GM12874 (cell line): ENCODE data around the gene ZHX3.

Source experiments
- TF ChIP-seq, protein P1 (sequence below): IDR thresholded peaks from 2 replicates; pipeline ENCODE4 v1.5.1; 2011; ENCODE audit warnings: low read depth, mild to moderate bottlenecking, control low read depth, low read length, moderate library complexity; ENCODE audit not compliant: insufficient read depth

The ZHX3 gene

GRCh38 chr20:41308726-41309413 lies 8.7 kb downstream of the ZHX3 start:
- TF ChIP-seq, protein P1, sequence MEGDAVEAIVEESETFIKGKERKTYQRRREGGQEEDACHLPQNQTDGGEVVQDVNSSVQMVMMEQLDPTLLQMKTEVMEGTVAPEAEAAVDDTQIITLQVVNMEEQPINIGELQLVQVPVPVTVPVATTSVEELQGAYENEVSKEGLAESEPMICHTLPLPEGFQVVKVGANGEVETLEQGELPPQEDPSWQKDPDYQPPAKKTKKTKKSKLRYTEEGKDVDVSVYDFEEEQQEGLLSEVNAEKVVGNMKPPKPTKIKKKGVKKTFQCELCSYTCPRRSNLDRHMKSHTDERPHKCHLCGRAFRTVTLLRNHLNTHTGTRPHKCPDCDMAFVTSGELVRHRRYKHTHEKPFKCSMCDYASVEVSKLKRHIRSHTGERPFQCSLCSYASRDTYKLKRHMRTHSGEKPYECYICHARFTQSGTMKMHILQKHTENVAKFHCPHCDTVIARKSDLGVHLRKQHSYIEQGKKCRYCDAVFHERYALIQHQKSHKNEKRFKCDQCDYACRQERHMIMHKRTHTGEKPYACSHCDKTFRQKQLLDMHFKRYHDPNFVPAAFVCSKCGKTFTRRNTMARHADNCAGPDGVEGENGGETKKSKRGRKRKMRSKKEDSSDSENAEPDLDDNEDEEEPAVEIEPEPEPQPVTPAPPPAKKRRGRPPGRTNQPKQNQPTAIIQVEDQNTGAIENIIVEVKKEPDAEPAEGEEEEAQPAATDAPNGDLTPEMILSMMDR, result no peak

DNA sequence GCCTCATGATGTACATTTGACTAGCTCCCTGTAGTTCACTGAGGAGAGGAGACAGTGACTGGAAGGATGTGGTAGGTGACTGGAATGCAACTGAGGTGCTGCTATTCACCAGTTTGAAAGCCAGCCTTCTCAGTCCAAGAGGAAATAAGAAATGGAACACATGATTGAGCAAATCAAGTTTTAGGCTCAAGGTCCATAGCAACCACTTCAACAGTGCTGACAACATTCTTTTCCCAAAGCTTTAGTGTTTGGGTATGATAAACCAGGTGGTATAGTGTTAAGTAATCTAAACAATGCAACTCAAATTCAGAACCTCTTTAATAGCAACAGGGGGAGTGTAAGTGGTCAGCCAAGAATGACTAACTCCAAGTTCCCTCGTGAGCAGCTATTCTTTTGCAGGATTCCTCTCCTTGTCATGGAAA lies 9.2 kb downstream of the ZHX3 start:
- TF ChIP-seq, protein P1, result no peak

DNA sequence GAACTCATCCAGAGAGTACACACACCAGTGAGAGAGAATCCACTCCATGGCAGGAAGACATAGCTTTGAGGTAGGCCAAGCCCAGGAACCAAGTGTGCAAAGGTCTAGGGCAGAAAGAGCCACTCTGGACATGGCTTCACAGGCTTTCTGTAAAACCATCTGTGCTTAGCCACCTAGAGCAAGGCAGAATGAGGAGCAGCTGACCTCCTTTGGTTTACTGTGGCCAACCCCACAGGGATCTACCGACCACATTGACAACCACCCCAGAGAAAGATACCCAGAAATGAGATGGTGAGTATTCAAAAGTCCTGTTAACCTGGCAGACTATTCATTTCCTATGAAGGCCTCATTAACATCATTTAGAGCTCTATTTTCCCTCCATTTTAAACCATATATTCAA lies 10.5 kb downstream of the ZHX3 start:
- TF ChIP-seq, protein P1, result no peak

DNA sequence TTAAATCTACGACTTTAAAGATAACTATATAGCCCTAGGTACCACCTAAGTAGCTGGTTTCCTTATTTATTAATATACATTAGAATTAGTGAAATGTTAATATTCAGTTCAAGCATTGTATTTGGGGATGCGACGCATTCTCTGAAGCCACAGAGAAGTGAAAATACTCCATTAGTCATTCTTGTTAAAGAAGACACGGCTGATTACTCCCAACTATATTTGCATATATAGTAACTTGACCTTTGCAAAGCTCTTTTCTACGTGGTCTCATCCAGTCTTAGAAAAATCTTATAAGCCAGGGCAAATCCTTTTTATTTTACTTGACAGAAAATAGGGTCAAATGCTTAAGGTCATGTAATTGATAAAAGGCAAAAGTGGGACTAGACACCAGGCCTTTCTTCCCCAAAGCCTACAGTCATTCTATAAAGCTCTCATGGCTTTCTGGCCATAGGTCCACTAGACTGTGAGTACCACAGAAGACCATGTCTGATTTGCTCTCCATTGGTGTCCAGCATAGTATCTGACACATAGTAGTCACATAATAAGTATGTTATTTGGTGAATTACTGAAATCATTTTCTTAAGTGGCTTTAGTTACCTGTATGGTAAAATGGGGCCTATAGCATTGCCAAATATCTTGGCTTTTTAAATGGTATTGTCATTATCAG lies 11.3 kb downstream of the ZHX3 start:
- TF ChIP-seq, protein P1, result no peak

DNA sequence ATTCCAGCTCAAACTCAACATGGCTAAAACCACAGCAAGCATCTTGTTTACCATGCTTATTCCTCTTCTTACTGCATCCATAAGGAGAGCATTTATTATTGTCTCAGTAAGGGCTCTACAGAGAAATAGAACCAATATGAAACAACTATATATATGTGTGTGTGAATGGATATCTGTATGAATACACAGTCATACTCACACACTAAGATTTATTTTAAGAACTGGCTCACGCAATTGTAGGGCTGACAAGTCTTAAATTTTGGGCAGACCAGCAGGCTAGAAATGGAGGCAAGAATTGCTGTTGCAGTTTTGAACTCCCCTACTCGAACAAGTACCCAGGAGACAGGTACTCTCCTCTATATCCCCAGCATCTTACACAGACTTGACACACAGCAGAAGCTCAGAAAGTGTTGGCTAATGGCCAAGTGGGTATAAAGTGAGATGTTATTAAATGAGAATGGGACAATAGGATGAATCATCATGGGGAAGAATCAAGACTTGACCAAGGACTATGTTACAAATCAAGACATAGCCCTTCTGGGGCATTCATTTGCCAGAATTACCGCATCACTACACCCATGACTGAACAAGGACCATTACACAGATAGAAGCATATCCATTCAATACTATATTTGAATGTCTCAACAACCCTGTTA lies 13.0 kb downstream of the ZHX3 start:
- TF ChIP-seq, protein P1, result no peak

- TF ChIP-seq, protein P1, result no peak
Observed at GRCh38 chr20:41304002-41304401, 13.5 kb downstream of the ZHX3 start.

GRCh38 chr20:41300886-41301285 lies 16.6 kb downstream of the ZHX3 start:
- TF ChIP-seq, protein P1, result no peak
